GM18870 (cell line): Measurements from ENCODE around the gene TRMT112.

Source experiments
- ATAC-seq: cut with Tn5 transposase; IDR thresholded peaks from one replicate; pipeline ENCODE4 v1.9.1; 2021; ENCODE audit warnings: moderate library complexity; ENCODE audit not compliant: unreplicated experiment

TRMT112 gene

GRCh38 chr11:64317325-64317960 lies at the start of gene TRMT112:
Gene TRMT112 (minus strand): TSS chr11:64317559. CDS start chr11:64317526, 33 bp downstream.
- peak; percentile 73 for ATAC-seq

DNA sequence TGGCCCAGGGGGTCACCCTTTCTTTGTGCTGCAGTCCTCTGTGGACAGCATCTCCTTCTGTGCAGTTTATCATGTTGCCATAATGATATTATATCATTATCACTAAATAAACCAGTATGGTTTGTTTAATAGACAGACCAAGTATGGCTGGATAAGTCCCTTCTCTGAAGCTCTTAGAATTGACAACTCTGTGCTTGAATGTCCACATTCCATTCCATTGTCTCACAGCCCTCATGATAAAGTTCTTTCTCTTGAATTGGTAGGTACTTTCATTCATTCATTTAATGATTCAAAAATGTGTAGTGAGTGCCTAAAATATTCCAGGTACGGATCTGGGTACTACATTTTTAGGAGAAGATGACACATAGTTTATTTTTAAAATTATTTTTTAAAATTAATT lies 49.4 kb upstream of the TRMT112 start:
- ATAC-seq: no peak

DNA sequence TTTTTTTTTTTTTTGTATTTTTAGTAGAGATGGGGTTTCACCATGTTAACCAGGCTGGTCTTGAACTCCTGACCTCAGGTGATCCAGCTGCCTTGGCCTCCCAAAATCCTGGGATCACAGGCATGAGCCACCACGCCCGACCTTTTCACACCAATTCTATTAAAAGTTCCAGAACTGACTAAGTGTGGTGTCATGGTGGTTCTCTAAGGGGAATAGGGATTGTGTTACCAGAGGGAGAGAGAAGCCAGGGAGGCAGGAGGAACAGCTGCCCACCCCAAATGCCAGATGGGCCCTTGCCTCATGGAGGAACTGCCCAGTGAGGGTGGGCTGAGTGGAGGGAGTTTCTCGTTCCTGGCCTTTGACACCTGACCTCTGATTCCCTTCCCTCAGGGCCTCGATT lies 47.6 kb upstream of the TRMT112 start:
- no peak for ATAC-seq

GRCh38 chr11:64364435-64364834 lies 47.1 kb upstream of the TRMT112 start:
- ATAC-seq: no peak

DNA sequence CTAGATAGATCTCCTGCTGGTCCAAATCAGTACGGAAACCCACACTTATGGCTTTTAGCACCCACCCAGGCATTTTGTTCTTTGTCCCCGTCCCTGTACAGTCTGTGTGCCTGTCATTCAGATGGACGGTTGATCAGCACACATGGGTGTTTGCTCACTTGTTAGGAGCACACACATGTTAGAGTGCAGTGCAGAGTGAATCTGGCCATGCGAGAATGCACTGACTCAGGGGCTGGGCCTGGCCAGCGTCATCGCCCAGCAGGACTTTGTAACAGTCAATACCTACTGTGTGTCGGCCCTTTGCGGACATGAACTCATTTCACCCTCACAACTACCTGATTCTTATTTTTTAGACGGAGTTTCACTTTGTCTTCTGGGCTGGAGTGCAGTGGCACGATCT lies 45.0 kb upstream of the TRMT112 start:
- ATAC-seq: no peak

GRCh38 chr11:64361659-64362058 lies 44.3 kb upstream of the TRMT112 start:
- no peak for ATAC-seq

- ATAC-seq: no peak
Observed at GRCh38 chr11:64360448-64360921, 43.1 kb upstream of the TRMT112 start.

DNA sequence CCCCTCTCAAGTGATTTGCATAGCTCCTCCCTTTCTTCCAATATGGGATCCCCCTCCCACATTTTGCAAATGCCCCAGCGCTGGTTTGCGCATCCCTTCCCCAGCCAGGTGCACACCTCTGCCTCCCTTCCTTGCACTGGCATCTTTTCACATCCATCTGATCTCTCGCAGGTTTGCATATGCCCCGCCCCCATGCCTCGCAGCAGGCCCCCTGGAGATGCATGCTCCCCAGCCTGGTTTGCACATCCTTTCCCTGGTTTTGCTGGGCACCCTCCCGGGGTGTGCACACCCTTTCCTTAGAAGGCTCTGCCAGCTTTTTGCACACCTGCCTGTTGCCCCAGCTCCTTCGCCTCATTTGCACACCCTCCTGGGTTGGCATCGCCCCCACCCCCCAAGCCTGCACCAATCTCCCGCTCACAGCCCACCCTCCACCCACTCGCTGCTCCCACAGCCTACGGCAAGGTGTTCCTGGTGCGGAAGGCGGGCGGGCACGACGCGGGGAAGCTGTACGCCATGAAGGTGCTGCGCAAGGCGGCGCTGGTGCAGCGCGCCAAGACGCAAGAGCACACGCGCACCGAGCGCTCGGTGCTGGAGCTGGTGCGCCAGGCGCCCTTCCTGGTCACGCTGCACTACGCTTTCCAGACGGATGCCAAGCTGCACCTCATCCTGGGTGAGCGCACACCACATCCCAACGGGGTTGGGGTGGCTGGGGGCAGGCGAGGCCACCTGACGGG lies 42.5 kb upstream of the TRMT112 start:
- no peak for ATAC-seq

DNA sequence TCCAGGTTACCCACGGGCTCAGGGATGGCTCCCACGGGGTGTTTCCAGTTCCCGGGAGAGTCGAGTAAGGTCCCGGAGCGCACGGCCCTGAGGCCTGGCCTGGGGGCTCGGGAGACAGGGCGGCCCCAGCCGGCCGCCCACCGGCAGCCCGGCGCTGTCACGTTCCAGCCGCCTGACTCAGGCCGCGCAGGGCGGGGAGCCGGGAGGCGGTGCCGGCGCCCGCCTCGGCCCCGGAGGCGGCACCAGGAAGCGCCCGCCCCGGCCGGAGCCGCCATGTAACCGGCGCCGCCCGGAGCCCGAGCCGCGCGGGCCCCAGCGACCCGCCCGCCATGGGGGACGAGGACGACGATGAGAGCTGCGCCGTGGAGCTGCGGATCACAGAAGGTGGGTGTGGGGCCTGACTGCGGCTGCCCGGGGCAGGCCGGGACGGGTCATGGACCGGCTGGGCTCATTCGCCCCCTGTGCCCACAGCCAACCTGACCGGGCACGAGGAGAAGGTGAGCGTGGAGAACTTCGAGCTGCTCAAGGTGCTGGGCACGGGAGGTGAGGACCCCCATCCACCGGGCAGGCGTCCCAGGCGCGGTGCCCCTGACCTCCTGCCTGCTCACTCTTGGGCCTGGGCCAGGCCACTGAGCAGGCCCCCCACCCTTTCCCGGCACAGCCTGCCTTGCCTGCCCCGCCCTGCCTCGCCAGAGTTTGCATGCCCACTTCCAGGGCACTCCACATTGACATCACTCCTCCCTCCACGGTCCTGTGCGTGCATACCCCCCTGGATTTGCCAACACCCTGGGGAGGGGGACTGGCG lies 41.8 kb upstream of the TRMT112 start, which contains the start of gene RPS6KA4:
TSS of gene RPS6KA4 (plus strand) at position 256 of the 805 bp plus-strand sequence. CDS start at position 330, 74 bp downstream.
- ATAC-seq: no peak

GRCh38 chr11:64358536-64358906 lies 41.2 kb upstream of the TRMT112 start:
- ATAC-seq: no peak

DNA sequence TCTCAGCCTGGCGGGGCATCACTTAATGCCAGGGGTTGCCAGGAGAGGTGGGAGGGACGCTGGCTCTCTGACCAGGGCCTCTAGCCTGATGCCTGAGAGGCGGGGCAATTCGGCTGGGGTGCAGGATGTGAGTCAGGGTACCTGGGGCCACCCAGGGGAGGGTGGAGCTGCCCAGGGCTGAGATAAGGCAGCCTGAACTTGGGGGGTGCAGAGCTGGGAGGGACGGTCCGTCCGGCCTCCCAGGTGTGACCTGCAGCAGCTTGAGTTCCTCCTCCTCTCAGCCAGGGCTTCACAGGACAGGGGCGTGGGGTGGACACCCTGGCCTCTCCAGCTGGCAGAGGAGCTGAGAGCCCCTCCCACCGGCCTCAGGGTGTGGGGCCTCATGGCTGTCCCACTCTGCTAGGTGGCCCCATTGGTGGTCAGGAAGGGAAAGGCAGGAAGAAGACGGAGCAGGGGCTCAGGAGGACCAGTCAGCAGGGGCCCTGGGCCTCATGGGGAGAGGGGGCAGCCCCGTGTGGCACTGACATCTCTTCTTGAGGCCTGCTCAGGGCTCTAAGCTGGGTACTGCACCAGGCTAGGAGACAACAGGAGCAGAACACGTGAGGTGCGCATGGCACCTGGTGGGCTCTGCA lies 40.7 kb upstream of the TRMT112 start:
- no peak for ATAC-seq

GRCh38 chr11:64357446-64357845 lies 40.1 kb upstream of the TRMT112 start:
- ATAC-seq: no peak

GRCh38 chr11:64356498-64357411 lies 39.4 kb upstream of the TRMT112 start:
- no peak for ATAC-seq

- no peak for ATAC-seq
Observed at GRCh38 chr11:64355078-64355940, 38.0 kb upstream of the TRMT112 start.

GRCh38 chr11:64353715-64354506 lies 36.6 kb upstream of the TRMT112 start:
- no peak for ATAC-seq

- no peak for ATAC-seq
Observed at GRCh38 chr11:64352995-64353714, 35.8 kb upstream of the TRMT112 start.

DNA sequence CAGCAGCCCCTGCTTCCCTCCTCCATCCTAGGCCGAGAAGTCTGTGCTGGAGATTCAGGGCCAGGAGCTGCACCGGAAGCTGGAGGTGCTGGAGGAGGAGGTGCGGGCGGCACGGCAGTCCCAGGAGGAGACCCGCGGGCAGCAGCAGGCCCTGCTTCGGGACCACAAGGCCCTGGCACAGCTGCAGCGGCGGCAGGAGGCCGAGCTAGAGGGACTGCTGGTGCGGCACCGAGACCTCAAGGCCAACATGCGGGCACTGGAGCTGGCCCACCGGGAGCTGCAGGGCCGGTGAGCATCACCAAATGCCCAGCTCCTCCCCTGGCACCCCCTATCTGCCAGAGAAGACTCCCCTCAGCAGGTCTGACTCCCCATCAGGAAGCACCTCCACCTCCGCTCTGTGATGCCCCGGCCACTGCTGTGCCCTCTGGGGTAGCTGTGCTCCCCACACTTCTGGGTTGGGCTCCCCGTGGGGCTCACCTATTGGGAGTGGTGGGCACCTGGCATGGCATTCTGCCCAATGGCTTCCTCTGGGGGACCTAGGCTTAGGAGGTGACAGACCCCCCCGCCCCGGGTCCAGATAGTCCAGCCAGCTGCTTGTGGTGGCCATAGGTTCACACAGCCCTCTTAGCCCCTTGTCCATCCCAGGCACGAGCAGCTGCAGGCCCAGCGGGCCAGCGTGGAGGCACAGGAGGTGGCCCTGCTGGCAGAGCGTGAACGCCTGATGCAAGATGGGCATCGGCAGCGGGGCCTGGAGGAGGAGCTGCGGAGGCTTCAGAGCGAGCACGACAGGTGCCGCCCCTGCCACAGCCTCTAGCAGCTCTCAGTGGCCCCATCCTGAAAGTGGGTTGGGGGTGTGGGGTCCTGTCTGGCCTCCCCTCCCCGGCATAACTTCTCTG lies 35.0 kb upstream of the TRMT112 start:
- no peak for ATAC-seq
